ENCODE results near the gene DMGDH. TPM values are rescaled to one million over a fixed set of nuclear protein-coding genes. Genes with fewer than 3 reads are reported as not detected.

DMGDH gene
- total and polyA plus RNA-seq, 7 donors, result 0.41 to 5.3 (median 2.1) TPM; not detected in 2

DNA sequence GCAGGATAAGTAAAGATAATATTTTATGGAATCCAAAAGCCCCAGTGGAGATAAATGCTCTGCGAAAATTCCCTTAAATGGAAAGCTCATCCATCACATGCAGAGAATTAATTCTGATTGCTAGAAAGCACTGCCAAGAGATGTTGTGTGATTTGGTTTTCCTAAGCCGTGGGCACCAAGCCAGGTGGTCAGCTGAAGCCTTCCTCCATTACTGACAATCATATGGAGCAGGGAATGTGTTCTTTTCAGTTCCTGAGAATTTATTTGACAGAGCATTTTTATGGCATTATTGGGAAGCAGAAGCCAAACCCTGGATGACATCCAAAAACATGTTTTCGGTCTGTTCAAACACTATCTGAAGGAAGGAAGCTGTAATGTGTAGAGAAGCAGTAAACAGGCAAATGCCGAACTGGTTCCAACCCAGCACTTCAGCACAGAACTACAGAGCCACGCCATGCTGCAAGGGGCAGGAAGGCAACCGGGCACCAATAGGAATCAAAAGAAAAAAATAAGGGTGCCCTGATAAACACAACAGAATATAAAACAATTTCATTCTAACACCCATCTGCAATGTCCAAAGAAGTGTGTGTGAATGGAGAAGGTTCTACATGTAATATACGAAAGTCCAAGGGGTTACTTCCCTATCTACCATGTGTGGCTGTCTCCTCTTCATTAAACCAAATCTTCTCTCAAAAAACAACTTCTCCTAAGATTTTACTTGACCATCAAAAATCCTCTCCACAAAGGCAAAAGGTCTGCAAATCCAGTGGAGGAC is 96.6 kb downstream of the DMGDH start:
- Histone ChIP-seq H3K4me1 (peaks cover 0 to 34% (median 31%) of the 10 kb centered on the region in 4 donors), H3K27ac (peak overlapping the region; percentile 21 to 61 (median 43)), H3K27me3 (no peaks in the 10 kb centered on the region), H3K36me3 (no peaks in the 10 kb centered on the region), H3K4me3 (no peak overlapping the region), H3K9me3 (no peaks in the 10 kb centered on the region)
- intact Hi-C loops (cut with DNase I), result loop anchor here (5.0 kb wide), 1 partner anchor 326 kb away; the partner anchor contains the start of gene LHFPL2
- no peak for DNase-seq
- WGBS, 2 donors, result 8 to 39% methylated on average over 7 of the region's 7 CpGs
- peak in 1 of 4 donors; percentile 10 for TF ChIP-seq POLR2AphosphoS5 (IDR thresholded peaks at IDR 0.05)
- TF ChIP-seq POLR2A (IDR thresholded peaks at IDR 0.05), result no peak

DNA sequence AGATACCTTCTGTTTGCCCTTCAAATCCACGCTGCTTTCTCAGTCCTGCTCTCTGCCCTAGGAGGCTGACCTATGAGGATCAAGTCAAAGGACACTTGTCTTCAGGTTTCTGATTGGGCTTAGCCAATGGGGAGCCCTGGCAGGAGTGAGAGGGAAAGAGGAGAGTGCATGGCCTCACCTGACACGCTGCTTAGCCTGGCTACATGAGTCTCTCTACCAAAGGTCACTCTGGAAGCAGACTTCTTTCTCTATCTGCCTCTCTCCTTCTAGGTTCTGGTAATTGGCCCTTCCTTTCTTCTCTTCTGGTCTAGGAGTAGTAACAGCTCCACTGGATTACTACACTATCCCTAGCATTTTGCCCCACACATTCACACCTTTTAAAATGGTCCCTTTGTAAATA is 97.5 kb downstream of the DMGDH start:
- Histone ChIP-seq H3K4me3 (no peak overlapping the region), H3K27ac (peak overlapping the region in 3 of 4 donors; percentile 8 to 61 (median 41)), H3K36me3 (no peaks in the 10 kb centered on the region), H3K9me3 (no peaks in the 10 kb centered on the region), H3K27me3 (no peaks in the 10 kb centered on the region), H3K4me1 (peaks cover 0 to 34% (median 31%) of the 10 kb centered on the region in 4 donors)
- DNase-seq, result no peak
- TF ChIP-seq POLR2A (IDR thresholded peaks at IDR 0.05) (no peak), EP300 (IDR thresholded peaks at IDR 0.05) (no peak), CTCF (IDR thresholded peaks at IDR 0.05) (no peak), POLR2AphosphoS5 (IDR thresholded peaks at IDR 0.05) (no peak)
- 34 to 38% methylated on average over 2 of the region's 2 CpGs for WGBS, 2 donors
- intact Hi-C loops (cut with DNase I), result loop anchor here (5.0 kb wide), 1 partner anchor 325 kb away; the partner anchor contains the start of gene LHFPL2

DNA sequence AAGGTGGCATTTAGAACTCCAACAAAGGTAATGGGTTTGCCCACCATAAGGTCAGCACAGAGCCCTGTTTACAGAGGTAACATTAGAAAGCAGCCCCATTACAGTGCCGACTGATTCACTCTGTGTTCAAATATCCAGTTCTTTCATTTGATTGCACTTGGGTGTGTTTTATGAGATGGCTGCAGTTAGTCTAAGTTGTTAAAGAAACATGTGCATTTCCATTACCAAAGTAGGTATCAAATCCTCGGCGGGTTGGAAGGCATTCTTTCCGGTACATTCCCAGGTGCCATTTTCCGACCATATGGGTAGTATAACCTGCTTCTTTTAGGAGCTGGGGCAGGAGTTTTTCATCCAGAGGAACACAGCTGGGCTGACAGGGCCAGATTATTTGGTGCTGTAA is 100.7 kb downstream of the DMGDH start:
- H3K27ac ChIP-seq, result no peak overlapping the region
- TF ChIP-seq CTCF (IDR thresholded peaks at IDR 0.05) (no peak), POLR2AphosphoS5 (IDR thresholded peaks at IDR 0.05) (no peak), POLR2A (IDR thresholded peaks at IDR 0.05) (no peak), EP300 (IDR thresholded peaks at IDR 0.05) (no peak)
- H3K4me3 ChIP-seq, result no peak overlapping the region
- peaks cover 0 to 21% (median 18%) of the 10 kb centered on the region in 4 donors for H3K4me1 ChIP-seq
- no peaks in the 10 kb centered on the region for H3K9me3 ChIP-seq
- no peak for DNase-seq
- intact Hi-C loops (cut with DNase I), result loop anchor here (10.0 kb wide), 1 partner anchor 64 kb away; no protein-coding TSS in a partner anchor
- H3K36me3 ChIP-seq, result no peaks in the 10 kb centered on the region
- 22 to 77% methylated on average over 5 of the region's 5 CpGs for WGBS, 2 donors
- H3K27me3 ChIP-seq, result no peaks in the 10 kb centered on the region

DNA sequence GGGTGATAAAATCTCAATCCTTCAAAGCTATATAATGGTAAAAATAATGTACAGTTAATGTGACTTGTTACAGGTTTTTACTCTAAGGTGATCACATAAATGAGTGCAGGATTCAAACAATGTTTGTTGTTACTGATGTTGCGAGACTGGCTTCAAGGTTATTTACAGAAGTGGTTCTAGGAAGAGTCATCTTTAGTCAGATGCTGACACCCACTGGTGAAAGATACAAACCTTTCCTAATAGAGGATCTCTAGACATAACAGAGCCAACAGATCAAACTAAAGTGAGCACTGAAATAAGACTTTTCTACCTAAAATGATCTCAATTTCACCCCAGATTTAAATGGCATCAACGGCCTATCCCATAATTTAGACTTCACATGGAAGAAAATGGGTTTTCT is 104.6 kb downstream of the DMGDH start:
- intact Hi-C loops (cut with DNase I), result loop anchor here (2.0 to 10.0 kb wide), 4 partner anchors 60 to 498 kb away; no protein-coding TSS in a partner anchor
- DNase-seq, result no peak
- no peaks in the 10 kb centered on the region for H3K4me1 ChIP-seq
- no peak overlapping the region for H3K4me3 ChIP-seq
- no peaks in the 10 kb centered on the region for H3K36me3 ChIP-seq
- H3K27ac ChIP-seq, result no peak overlapping the region
- TF ChIP-seq POLR2AphosphoS5 (IDR thresholded peaks at IDR 0.05) (no peak), CTCF (IDR thresholded peaks at IDR 0.05) (peak; percentile 22 to 61 (median 50))
- H3K9me3 ChIP-seq, result no peaks in the 10 kb centered on the region
- 44 to 70% methylated on average over 2 of the region's 2 CpGs for WGBS, 2 donors
- no peaks in the 10 kb centered on the region for H3K27me3 ChIP-seq

GRCh38 chr5:78961743-78962142 is 107.7 kb downstream of the DMGDH start:
- intact Hi-C loops (cut with DNase I), result loop anchor here (5.0 to 10.0 kb wide), 2 partner anchors 57 to 494 kb away; no protein-coding TSS in a partner anchor
- H3K27me3 ChIP-seq, result no peaks in the 10 kb centered on the region
- no peaks in the 10 kb centered on the region for H3K9me3 ChIP-seq
- H3K4me1 ChIP-seq, result no peaks in the 10 kb centered on the region
- no peak overlapping the region for H3K27ac ChIP-seq
- H3K4me3 ChIP-seq, result no peak overlapping the region
- 93 to 97% methylated on average over 1 of the region's 1 CpG for WGBS, 2 donors
- TF ChIP-seq POLR2A (IDR thresholded peaks at IDR 0.05) (no peak), POLR2AphosphoS5 (IDR thresholded peaks at IDR 0.05) (no peak), CTCF (IDR thresholded peaks at IDR 0.05) (no peak), EP300 (IDR thresholded peaks at IDR 0.05) (no peak)
- H3K36me3 ChIP-seq, result no peaks in the 10 kb centered on the region
- no peak for DNase-seq

Measured in sigmoid colon (tissue), 7 donors.